HCT116 (cell line): Measurements from ENCODE around the gene IL12A. TPM values are rescaled to one million over a fixed set of nuclear protein-coding genes. Genes with fewer than 3 reads are reported as not detected.

ENCODE experiments used
- ATAC-seq: fragments of 200-7000 bp; cut with Tn5 transposase; 2 replicates; pipeline ENCODE4 v1.9.1; 2020; ENCODE audit warnings: mild to moderate bottlenecking, moderate library complexity
- BruUV-seq: library from RNA; stranded (reverse); fragments of 400-500 nt; replicated peaks from 2 replicates; lab custom pipeline; 2021; lab: Mats Ljungman, UMichigan
- CTCF ChIA-PET: fragments of 300-600 bp; sonication (Branson Sonifier 250); formaldehyde crosslinking; loops from one replicate; lab custom pipeline; 2021; ENCODE audit warnings: antibody characterized with exemption; lab: Charles Lee
- POLR2A ChIA-PET: fragments of 300-600, 350-600 bp; sonication (Branson Sonifier 250); formaldehyde crosslinking; loops from one replicate; lab custom pipeline; 2021; ENCODE audit warnings: antibody characterized with exemption; lab: Charles Lee
- RAD21 ChIA-PET, 2 experiments: fragments of 300-600 bp; sonication (Branson Sonifier 250); formaldehyde crosslinking; loops; one replicate each; lab custom pipeline; 2023; ENCODE audit warnings: low total read pairs in 2 of 2; ENCODE audit not compliant: uncharacterized antibody in 2 of 2, unreplicated experiment in 2 of 2, low non-redundant PET in 1 of 2; lab: Charles Lee
- DNase-seq: peaks from one replicate; pipeline ENCODE4 v3.0.0-alpha.2; 2010; ENCODE audit warnings: low read depth, low spot score
- H2AFZ ChIP-seq: fragments of 200-600 bp; shearing (Covaris generic), sonication (generic); 2 replicates; pipeline ENCODE4 v1.6.1; 2017; ENCODE audit warnings: low read depth, mixed run types, mixed read lengths, antibody characterized with exemption, low read length; ENCODE audit not compliant: poor library complexity, severe bottlenecking
- H3K27ac ChIP-seq: 2 replicates; pipeline ENCODE4 v1.5.1; 2012; ENCODE audit warnings: low read depth, low read length
- H3K27me3 ChIP-seq: fragments of 200-600 bp; sonication (generic); 2 replicates; pipeline ENCODE4 v1.6.1; 2016; ENCODE audit warnings: mixed run types, low read length, mixed read lengths; ENCODE audit not compliant: insufficient read depth
- H3K36me3 ChIP-seq, 2 experiments: fragments of 200-500 bp in 1 of 2; fragments of 200-600 bp in 1 of 2; sonication (Bioruptor generic) in 1 of 2; sonication (generic) in 1 of 2; 2 replicates each; pipeline versions ENCODE4 v1.5.1 to v1.6.1; 2014 to 2016; ENCODE audit warnings: low read length in 2 of 2, inconsistent platforms in 1 of 2, mixed read lengths in 1 of 2, mixed run types in 1 of 2; ENCODE audit not compliant: insufficient read depth in 2 of 2, control insufficient read depth in 1 of 2
- H3K4me1 ChIP-seq, 2 experiments: fragments of 200-600 bp in 1 of 2; sonication (generic) in 1 of 2; 2 replicates each; pipeline versions ENCODE4 v1.5.1 to v1.6.1; 2012 to 2017; ENCODE audit warnings: low read length in 2 of 2, inconsistent platforms in 1 of 2, mild to moderate bottlenecking in 1 of 2, mixed read lengths in 1 of 2, mixed run types in 1 of 2, moderate library complexity in 1 of 2; ENCODE audit not compliant: insufficient read depth in 2 of 2, control insufficient read depth in 1 of 2
- H3K4me2 ChIP-seq: fragments of 200-600 bp; sonication (generic); 2 replicates; pipeline ENCODE4 v1.6.1; 2017; ENCODE audit warnings: mixed run types, low read length, mixed read lengths
- H3K4me3 ChIP-seq, 2 experiments: fragments of 200-600 bp in 1 of 2; sonication (generic) in 1 of 2; replicated peaks in 1 of 2; 2 replicates each; pipeline ENCODE4 v1.5.1; 2011 to 2016; ENCODE audit warnings: low read length in 2 of 2, control low read depth in 1 of 2, low read depth in 1 of 2, mild to moderate bottlenecking in 1 of 2, mixed read lengths in 1 of 2, mixed run types in 1 of 2
- H3K79me2 ChIP-seq: fragments of 200-600 bp; sonication (generic); 2 replicates; pipeline ENCODE4 v1.6.1; 2017; ENCODE audit warnings: mild to moderate bottlenecking, mixed run types, low read length, moderate library complexity, mixed read lengths; ENCODE audit not compliant: insufficient read depth
- H3K9ac ChIP-seq: fragments of 200-600 bp; sonication (generic); 2 replicates; pipeline ENCODE4 v1.6.1; 2016; ENCODE audit warnings: low read length, mixed read lengths
- H3K9me2 ChIP-seq: fragments of 200-600 bp; sonication (generic), shearing (Covaris generic); 2 replicates; pipeline ENCODE4 v1.6.1; 2017; ENCODE audit warnings: mixed run types, mild to moderate bottlenecking, moderate library complexity; ENCODE audit not compliant: insufficient read depth
- H3K9me3 ChIP-seq, 2 experiments: fragments of 200-500 bp in 1 of 2; fragments of 200-600 bp in 1 of 2; sonication (Bioruptor generic) in 1 of 2; sonication (generic) in 1 of 2; 2 replicates each; pipeline ENCODE4 v1.6.1; 2014 to 2017; ENCODE audit warnings: low read length in 2 of 2, mixed read lengths in 2 of 2, inconsistent platforms in 1 of 2, low read depth in 1 of 2, mild to moderate bottlenecking in 1 of 2, mixed run types in 1 of 2, moderate library complexity in 1 of 2; ENCODE audit not compliant: control insufficient read depth in 1 of 2, insufficient read depth in 1 of 2
- H4K20me1 ChIP-seq: fragments of 200-600 bp; sonication (generic), shearing (Covaris generic); 2 replicates; pipeline ENCODE4 v1.6.1; 2017; ENCODE audit warnings: mixed run types, mild to moderate bottlenecking, moderate library complexity; ENCODE audit not compliant: insufficient read depth
- EZH2 ChIP-seq: fragments of 200-600 bp; sonication (generic); IDR thresholded peaks from 2 replicates; pipeline ENCODE4 v1.6.1; 2017; ENCODE audit warnings: antibody characterized with exemption, mixed run types
- EZH2phosphoT487 ChIP-seq: fragments of 200-600 bp; IDR thresholded peaks from 2 replicates; pipeline ENCODE4 v1.6.1; 2018; ENCODE audit warnings: antibody characterized with exemption, borderline replicate concordance
- FOSL1 ChIP-seq: IDR thresholded peaks from 2 replicates; pipeline ENCODE4 v1.6.1; 2012; ENCODE audit warnings: low read depth
- JUND ChIP-seq: IDR thresholded peaks from 2 replicates; pipeline ENCODE4 v1.6.1; 2012
- MAX ChIP-seq: IDR thresholded peaks from 2 replicates; pipeline ENCODE4 v1.6.1; 2012
- POLR2A ChIP-seq: IDR thresholded peaks from 2 replicates; pipeline ENCODE4 v1.7.0; 2011; ENCODE audit warnings: borderline replicate concordance; ENCODE audit not compliant: insufficient read depth, insufficient read length; ENCODE audit errors: extremely low read depth
- REST ChIP-seq: IDR thresholded peaks from 2 replicates; pipeline ENCODE4 v1.6.1; 2012; ENCODE audit warnings: low read depth
- SIN3A ChIP-seq: IDR thresholded peaks from 2 replicates; pipeline ENCODE4 v1.6.1; 2012; ENCODE audit warnings: low read depth
- SP1 ChIP-seq: IDR thresholded peaks from 2 replicates; pipeline ENCODE4 v1.6.1; 2012; ENCODE audit warnings: low read depth
- SRF ChIP-seq: IDR thresholded peaks from 2 replicates; pipeline ENCODE4 v1.6.1; 2012; ENCODE audit warnings: low read depth
- TCF7L2 ChIP-seq: IDR thresholded peaks from 2 replicates; pipeline ENCODE4 v1.7.0; 2011; ENCODE audit warnings: borderline replicate concordance, inconsistent platforms; ENCODE audit not compliant: insufficient read depth, insufficient read length; ENCODE audit errors: extremely low read depth
- YY1 ChIP-seq: IDR thresholded peaks from 2 replicates; pipeline ENCODE4 v1.6.1; 2011; ENCODE audit warnings: low read length, low read depth, moderate library complexity, mild to moderate bottlenecking; ENCODE audit not compliant: insufficient replicate concordance; ENCODE audit errors: extremely low read depth
- ZBTB33 ChIP-seq: IDR thresholded peaks from 2 replicates; pipeline ENCODE4 v1.6.1; 2011; ENCODE audit warnings: mild to moderate bottlenecking, low read length, moderate library complexity; ENCODE audit not compliant: insufficient replicate concordance; ENCODE audit errors: extremely low read depth
- ZFX ChIP-seq: fragments of 450-650 bp; IDR thresholded peaks from 2 replicates; pipeline ENCODE4 v1.6.1; 2017
- ZNF274 ChIP-seq: fragments of 200-500 bp; sonication (Bioruptor generic); IDR thresholded peaks from 2 replicates; pipeline ENCODE4 v1.6.1; 2014; ENCODE audit warnings: mild to moderate bottlenecking, low read depth, low read length, inconsistent platforms
- intact Hi-C: fragments of 100-400 bp; cut with micrococcal nuclease; formaldehyde crosslinking; loops from 2 replicates; pipeline ENCODE4 v1.10.0; 2022
- total RNA-seq: library from RNA; stranded (reverse); gene quantifications from one replicate; pipeline ENCODE4 v1.2.1, GENCODE V29; 2021; ENCODE audit not compliant: unreplicated experiment

Gene IL12A
- total RNA-seq, 1 experiment from 2014 or later, result 2.8 TPM

- H2AFZ ChIP-seq, result no peak overlapping the region
- ATAC-seq, result no peak
- H3K4me2 ChIP-seq, result no peak overlapping the region
- BruUV-seq, result no TSS peak
- ChIA-PET CTCF (no interaction called here), RAD21 (no interaction called here), POLR2A (no interaction called here)
- intact Hi-C loops, result no loop called here
- no peaks in the 10 kb centered on the region for H3K79me2 ChIP-seq
- no peak overlapping the region for H3K4me3 ChIP-seq
- H3K27me3 ChIP-seq, result no peaks in the 10 kb centered on the region
- H3K4me1 ChIP-seq, result peaks cover 0 to 3% of the 10 kb centered on the region in 2 experiments; a peak in 2 of 4 replicates
- no peak for TF ChIP-seq SRF
- TF ChIP-seq MAX, result no peak
- no peak for TF ChIP-seq ZFX
- no peak for TF ChIP-seq EZH2phosphoT487
- TF ChIP-seq SIN3A, result no peak
- TF ChIP-seq SP1, result no peak
- no peak for TF ChIP-seq TCF7L2
- TF ChIP-seq YY1, result no peak
- no peaks in the 10 kb centered on the region for H3K36me3 ChIP-seq
- DNase-seq, result no peak
- no peaks in the 10 kb centered on the region for H3K9me2 ChIP-seq
- no peaks in the 10 kb centered on the region for H4K20me1 ChIP-seq
- H3K9me3 ChIP-seq, result no peaks in the 10 kb centered on the region
- H3K9ac ChIP-seq, result no peak overlapping the region
- no peak overlapping the region for H3K27ac ChIP-seq
These were observed 21.9 kb downstream of the IL12A start for GRCh38 chr3:160010578-160010977.

- Histone ChIP-seq H3K79me2 (no peaks in the 10 kb centered on the region), H3K9me3 (no peaks in the 10 kb centered on the region), H3K9ac (no peak overlapping the region), H2AFZ (no peak overlapping the region), H3K4me3 (no peak overlapping the region), H3K36me3 (no peaks in the 10 kb centered on the region), H3K4me2 (no peak overlapping the region), H3K9me2 (no peaks in the 10 kb centered on the region), H3K4me1 (peaks cover 0 to 5% of the 10 kb centered on the region in 2 experiments; a peak in 1 of 4 replicates), H3K27ac (no peak overlapping the region), H3K27me3 (no peaks in the 10 kb centered on the region), H4K20me1 (no peaks in the 10 kb centered on the region)
- ChIA-PET RAD21 (no interaction called here), CTCF (no interaction called here), POLR2A (no interaction called here)
- intact Hi-C loops, result no loop called here
- BruUV-seq, result no TSS peak
- no peak for ATAC-seq
- no peak for DNase-seq
- TF ChIP-seq POLR2A (no peak), MAX (no peak), JUND (no peak), ZNF274 (no peak), EZH2 (no peak), SIN3A (no peak), ZFX (no peak), ZBTB33 (no peak), EZH2phosphoT487 (no peak), TCF7L2 (no peak), SP1 (no peak), REST (no peak), FOSL1 (no peak)
These were observed 23.5 kb downstream of the IL12A start for GRCh38 chr3:160012108-160012507.
